Cardiac muscle cell (in vitro differentiated cells and primary cell): ENCODE measurements around the gene TNFRSF18. TPM values are rescaled to one million over a fixed set of nuclear protein-coding genes. Genes with fewer than 3 reads are reported as not detected.

Source experiments
- DNase-seq, 2 donors: peaks; one replicate each; pipeline versions ENCODE4 v3.0.0 to v3.0.0-alpha.2; 2010 to 2017; ENCODE audit warnings: low read depth in 1 of 2, low spot score in 1 of 2
- H3K27ac ChIP-seq: fragments of 200-600 bp; sonication (generic); 2 replicates; pipeline ENCODE4 v1.5.1; 2016
- H3K27me3 ChIP-seq: fragments of 200-600 bp; sonication (generic); 2 replicates; pipeline ENCODE4 v1.6.0; 2016; ENCODE audit warnings: control low read depth
- H3K36me3 ChIP-seq: fragments of 200-600 bp; sonication (generic); 2 replicates; pipeline ENCODE4 v1.5.1; 2016; ENCODE audit warnings: control low read depth
- H3K4me1 ChIP-seq: fragments of 200-600 bp; sonication (generic); 2 replicates; pipeline ENCODE4 v1.8.1; 2017; ENCODE audit warnings: low read depth, mild to moderate bottlenecking, mixed run types
- H3K4me3 ChIP-seq: fragments of 200-600 bp; sonication (generic); 2 replicates; pipeline ENCODE4 v1.5.1; 2016; ENCODE audit warnings: mild to moderate bottlenecking
- H3K9me3 ChIP-seq: fragments of 200-600 bp; sonication (generic); 2 replicates; pipeline ENCODE4 v1.5.1; 2017; ENCODE audit warnings: low read depth, mild to moderate bottlenecking, control low read depth
- CTCF ChIP-seq: IDR thresholded peaks from 2 replicates; pipeline ENCODE4 v1.5.1; 2012; ENCODE audit warnings: low read depth, mild to moderate bottlenecking, low read length
- polyA plus RNA-seq: library from polyadenylated mRNA; unstranded; fragments of >200 nt; fragmentation: Nextera tagmentation; extraction: Ambion mirVana; gene quantifications from 2 replicates; pipeline ENCODE4 v1.2.1, GENCODE V29; 2016
- total RNA-seq: library from RNA; depleted of rRNA; stranded (reverse); fragments of >200 nt; gene quantifications from 2 replicates; pipeline ENCODE4 v1.2.3, GENCODE V29; 2016

Gene TNFRSF18
- total and polyA plus RNA-seq, 2 experiments from 2014 or later = 0.39 TPM; not detected in 1

GRCh38 chr1:1204998-1205768, 1.2 kb downstream of the TNFRSF18 start:
- Histone ChIP-seq H3K36me3 (no peaks in the 10 kb centered on the region), H3K9me3 (no peaks in the 10 kb centered on the region), H3K27ac (no peak overlapping the region), H3K27me3 (peaks cover 62% of the 10 kb centered on the region), H3K4me3 (no peak overlapping the region), H3K4me1 (no peaks in the 10 kb centered on the region)
- DNase-seq = no peak
- TF ChIP-seq CTCF = no peak

DNA sequence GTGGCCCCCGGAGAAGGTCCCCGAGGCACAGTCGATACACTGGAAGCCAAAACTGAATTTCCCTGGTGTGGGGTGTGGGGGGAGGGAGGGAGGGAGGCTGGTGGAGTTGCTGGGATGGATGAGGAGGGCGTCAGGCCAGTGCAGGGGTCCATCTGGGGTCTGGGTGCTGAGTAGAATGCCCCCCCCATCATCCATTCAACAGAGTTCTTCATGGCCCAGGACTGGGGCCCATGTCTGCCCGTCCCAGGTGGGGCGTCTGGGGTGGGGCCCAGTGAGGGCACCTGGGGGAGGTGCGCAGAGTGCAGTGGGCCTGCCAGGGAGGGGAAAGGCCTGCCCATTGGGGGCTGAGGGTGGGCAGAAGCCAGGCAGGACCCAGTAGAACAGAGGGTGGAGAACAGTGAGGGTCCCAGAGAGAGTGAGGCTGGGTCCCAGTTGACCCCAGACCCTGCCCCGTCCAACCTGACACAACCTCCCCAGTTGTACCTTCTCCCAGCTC, 1.9 kb downstream of the TNFRSF18 start:
- H3K36me3 ChIP-seq = no peaks in the 10 kb centered on the region
- H3K27me3 ChIP-seq = peaks cover 69% of the 10 kb centered on the region
- no peak overlapping the region for H3K4me3 ChIP-seq
- no peak for TF ChIP-seq CTCF
- no peaks in the 10 kb centered on the region for H3K4me1 ChIP-seq
- no peaks in the 10 kb centered on the region for H3K9me3 ChIP-seq
- no peak overlapping the region for H3K27ac ChIP-seq
- no peak for DNase-seq

DNA sequence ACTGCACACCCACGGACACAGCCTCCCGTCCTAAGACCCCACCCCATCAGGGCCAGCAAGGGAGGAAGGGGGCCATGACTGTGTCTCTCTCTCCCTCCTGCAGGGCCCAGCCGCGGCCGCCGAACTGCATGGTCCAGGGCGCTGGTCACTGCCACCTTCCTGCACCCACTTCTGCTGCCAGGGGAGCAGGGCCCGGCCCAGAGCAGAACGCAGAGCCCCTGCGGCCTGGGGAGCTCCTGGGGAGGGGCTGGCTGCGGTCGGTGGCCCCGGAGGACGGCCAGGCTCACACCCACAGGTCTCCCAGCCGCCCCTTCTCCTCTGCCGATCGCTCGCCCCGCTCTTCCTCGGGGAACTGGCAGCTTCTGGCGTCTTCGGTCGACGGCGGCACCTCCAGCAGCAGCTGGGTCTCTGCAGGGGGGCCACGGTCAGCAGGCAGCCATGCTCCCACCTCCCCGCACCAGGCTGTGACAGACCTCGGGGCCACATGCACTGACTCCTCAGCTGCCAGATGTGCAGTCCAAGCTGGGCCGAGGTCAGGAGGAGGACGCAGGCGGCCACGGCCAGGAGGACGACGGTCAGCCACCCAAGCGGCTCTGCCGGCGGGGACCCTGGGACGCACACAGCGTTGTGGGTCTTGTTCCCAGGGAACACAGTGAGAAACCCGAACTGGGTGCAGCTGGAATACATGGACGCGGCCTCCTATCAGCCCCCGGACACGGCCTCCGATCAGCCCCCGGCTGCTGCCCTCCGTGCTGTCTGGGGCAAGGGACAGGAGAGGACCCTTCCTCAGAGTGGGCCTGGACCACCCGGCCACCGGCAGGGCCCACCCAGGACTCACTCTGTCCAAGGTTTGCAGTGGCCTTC, 2.6 kb downstream of the TNFRSF18 start:
- Histone ChIP-seq H3K36me3 (no peaks in the 10 kb centered on the region), H3K27me3 (peaks cover 74% of the 10 kb centered on the region), H3K4me1 (no peaks in the 10 kb centered on the region), H3K4me3 (no peak overlapping the region), H3K27ac (no peak overlapping the region), H3K9me3 (no peaks in the 10 kb centered on the region)
- DNase-seq = no peak
- no peak for TF ChIP-seq CTCF

DNA sequence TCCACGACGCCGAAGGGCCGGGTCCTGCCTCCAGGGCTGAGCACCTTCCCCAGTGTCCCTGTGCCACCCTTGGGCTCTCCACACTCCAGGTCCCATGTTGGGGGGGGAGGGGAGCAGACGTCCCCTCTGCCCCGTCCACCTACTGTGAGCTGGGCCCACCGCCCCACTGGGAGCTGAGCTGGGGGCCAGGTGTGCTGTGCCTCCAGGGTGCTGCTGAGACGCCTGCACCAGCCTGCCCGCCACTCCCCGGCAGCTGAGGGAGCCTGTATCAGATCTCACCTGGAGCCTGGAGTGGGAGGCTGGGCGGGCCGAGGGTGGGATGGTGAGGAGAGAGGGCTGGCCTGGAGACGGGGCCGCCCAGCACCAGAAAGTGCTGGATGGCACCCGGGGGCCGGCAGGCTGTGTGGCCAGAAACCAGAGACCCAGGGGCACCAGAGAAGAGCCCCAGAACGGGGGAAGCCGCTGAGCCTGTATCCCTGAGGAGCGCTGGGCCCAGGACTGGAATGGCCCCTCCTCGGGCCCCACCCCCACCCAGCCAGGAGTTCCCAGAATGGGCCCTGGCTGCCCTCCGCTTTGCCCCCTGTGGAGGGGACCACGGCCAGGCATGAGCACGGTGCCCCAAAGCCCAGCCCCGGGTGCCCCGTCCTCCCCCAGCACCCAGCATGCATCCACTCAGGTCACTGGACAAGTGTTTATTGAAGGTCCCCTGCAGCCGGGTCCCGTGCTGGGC, 3.4 kb downstream of the TNFRSF18 start:
- no peak for TF ChIP-seq CTCF
- no peak overlapping the region for H3K4me3 ChIP-seq
- no peaks in the 10 kb centered on the region for H3K4me1 ChIP-seq
- H3K36me3 ChIP-seq = no peaks in the 10 kb centered on the region
- H3K9me3 ChIP-seq = no peaks in the 10 kb centered on the region
- peaks cover 75% of the 10 kb centered on the region for H3K27me3 ChIP-seq
- DNase-seq = no peak
- H3K27ac ChIP-seq = no peak overlapping the region
